Type B pancreatic cell (in vitro differentiated cells): ENCODE measurements around the gene RERE. TPM values are rescaled to one million over a fixed set of nuclear protein-coding genes. Genes with fewer than 3 reads are reported as not detected.

Experiments used
- DNase-seq: peaks from one replicate; pipeline ENCODE4 v3.0.0; 2021; ENCODE audit warnings: mixed read lengths; ENCODE audit not compliant: unreplicated experiment; ENCODE audit errors: extremely low spot score
- H3K27ac Mint-ChIP-seq: 2 replicates; pipeline ENCODE4 v1.8.0; 2021; ENCODE audit warnings: mild to moderate bottlenecking, mixed read lengths
- H3K27me3 Mint-ChIP-seq: 2 replicates; pipeline ENCODE4 v1.8.0; 2021; ENCODE audit warnings: mixed read lengths
- H3K36me3 Mint-ChIP-seq: 2 replicates; pipeline ENCODE4 v1.8.0; 2021; ENCODE audit warnings: mixed read lengths
- H3K4me1 Mint-ChIP-seq: one replicate; pipeline ENCODE4 v1.8.0; 2021; ENCODE audit warnings: mixed read lengths; ENCODE audit not compliant: unreplicated experiment
- H3K4me3 Mint-ChIP-seq: 2 replicates; pipeline ENCODE4 v1.8.0; 2021; ENCODE audit warnings: mild to moderate bottlenecking, mixed read lengths
- H3K9me3 Mint-ChIP-seq: 2 replicates; pipeline ENCODE4 v1.8.0; 2021; ENCODE audit warnings: mixed read lengths
- total RNA-seq: library from RNA; stranded (reverse); gene quantifications from 2 replicates; pipeline ENCODE4 v1.2.1, GENCODE V29; 2021; ENCODE audit warnings: low replicate concordance
- TF ChIP-seq, protein P1 (sequence below): fragments of 200-600 bp; sonication (generic); conservative IDR thresholded peaks from 2 replicates; pipeline ENCODE4 v1.5.0; 2021; ENCODE audit warnings: antibody characterized with exemption, mild to moderate bottlenecking

Gene RERE
- total RNA-seq, 1 donor from 2014 or later: 141 TPM

GRCh38 chr1:8718850-8719361 lies 98.5 kb downstream of the RERE start:
- TF ChIP-seq, protein P1, sequence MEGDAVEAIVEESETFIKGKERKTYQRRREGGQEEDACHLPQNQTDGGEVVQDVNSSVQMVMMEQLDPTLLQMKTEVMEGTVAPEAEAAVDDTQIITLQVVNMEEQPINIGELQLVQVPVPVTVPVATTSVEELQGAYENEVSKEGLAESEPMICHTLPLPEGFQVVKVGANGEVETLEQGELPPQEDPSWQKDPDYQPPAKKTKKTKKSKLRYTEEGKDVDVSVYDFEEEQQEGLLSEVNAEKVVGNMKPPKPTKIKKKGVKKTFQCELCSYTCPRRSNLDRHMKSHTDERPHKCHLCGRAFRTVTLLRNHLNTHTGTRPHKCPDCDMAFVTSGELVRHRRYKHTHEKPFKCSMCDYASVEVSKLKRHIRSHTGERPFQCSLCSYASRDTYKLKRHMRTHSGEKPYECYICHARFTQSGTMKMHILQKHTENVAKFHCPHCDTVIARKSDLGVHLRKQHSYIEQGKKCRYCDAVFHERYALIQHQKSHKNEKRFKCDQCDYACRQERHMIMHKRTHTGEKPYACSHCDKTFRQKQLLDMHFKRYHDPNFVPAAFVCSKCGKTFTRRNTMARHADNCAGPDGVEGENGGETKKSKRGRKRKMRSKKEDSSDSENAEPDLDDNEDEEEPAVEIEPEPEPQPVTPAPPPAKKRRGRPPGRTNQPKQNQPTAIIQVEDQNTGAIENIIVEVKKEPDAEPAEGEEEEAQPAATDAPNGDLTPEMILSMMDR: peak; percentile 33
- H3K9me3 Mint-ChIP-seq: no peaks in the 10 kb centered on the region
- no peaks in the 10 kb centered on the region for H3K27me3 Mint-ChIP-seq
- no peak for DNase-seq
- peaks cover 12% of the 10 kb centered on the region for H3K36me3 Mint-ChIP-seq
- no peak overlapping the region for H3K27ac Mint-ChIP-seq
- peaks cover 50% of the 10 kb centered on the region for H3K4me1 Mint-ChIP-seq
- H3K4me3 Mint-ChIP-seq: no peak overlapping the region

DNA sequence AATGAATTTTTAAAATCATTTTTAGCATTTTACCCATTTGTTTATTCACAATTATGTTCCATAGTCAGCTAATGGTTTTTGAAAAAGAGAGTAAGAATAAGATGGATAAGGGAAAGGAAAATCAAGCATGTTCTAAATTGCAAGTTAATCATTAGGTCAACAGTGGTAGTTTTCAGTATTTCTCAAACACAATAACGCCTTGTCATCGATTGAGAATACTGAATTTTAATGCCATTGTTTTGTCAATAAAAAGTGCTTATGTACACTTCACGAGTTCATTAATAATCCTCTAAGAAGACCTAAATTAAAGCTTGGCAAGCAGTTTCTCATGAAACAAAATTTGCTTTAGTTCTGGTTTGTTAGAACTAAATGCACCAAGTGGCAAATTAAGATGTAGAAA lies 100.3 kb downstream of the RERE start:
- Mint-ChIP-seq H3K4me3 (no peak overlapping the region), H3K4me1 (peaks cover 47% of the 10 kb centered on the region), H3K27ac (no peak overlapping the region), H3K27me3 (no peaks in the 10 kb centered on the region), H3K36me3 (peaks cover 12% of the 10 kb centered on the region), H3K9me3 (no peaks in the 10 kb centered on the region)
- TF ChIP-seq, protein P1: no peak
- no peak for DNase-seq

DNA sequence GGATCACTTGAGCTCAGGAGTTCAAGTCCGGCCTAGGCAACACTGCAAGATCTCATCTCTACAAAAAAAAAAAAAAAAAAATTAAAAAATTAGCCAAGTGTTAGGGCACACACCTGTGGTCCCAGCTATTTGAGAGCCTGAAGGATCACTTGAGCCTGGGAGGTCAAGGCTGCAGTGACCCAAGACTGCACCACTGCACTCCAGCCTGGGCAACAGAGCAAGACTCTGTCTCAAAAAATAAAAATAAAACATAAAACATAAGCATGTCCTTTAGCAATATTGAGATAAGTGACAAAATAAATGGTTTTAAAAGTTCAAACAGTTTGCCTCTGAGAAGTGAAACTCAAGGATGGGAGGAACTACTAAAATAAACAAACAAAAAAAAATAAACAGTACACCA lies 101.2 kb downstream of the RERE start:
- Mint-ChIP-seq H3K9me3 (no peaks in the 10 kb centered on the region), H3K27ac (no peak overlapping the region), H3K4me3 (no peak overlapping the region), H3K4me1 (peaks cover 47% of the 10 kb centered on the region), H3K27me3 (no peaks in the 10 kb centered on the region), H3K36me3 (peaks cover 9% of the 10 kb centered on the region)
- TF ChIP-seq, protein P1: no peak
- no peak for DNase-seq

- H3K36me3 Mint-ChIP-seq: peaks cover 5% of the 10 kb centered on the region
- no peaks in the 10 kb centered on the region for H3K27me3 Mint-ChIP-seq
- TF ChIP-seq, protein P1: no peak
- no peak overlapping the region for H3K4me3 Mint-ChIP-seq
- DNase-seq: no peak
- no peaks in the 10 kb centered on the region for H3K9me3 Mint-ChIP-seq
- H3K4me1 Mint-ChIP-seq: peaks cover 55% of the 10 kb centered on the region
- H3K27ac Mint-ChIP-seq: no peak overlapping the region
Measured at GRCh38 chr1:8714173-8714572, 103.3 kb downstream of the RERE start.

DNA sequence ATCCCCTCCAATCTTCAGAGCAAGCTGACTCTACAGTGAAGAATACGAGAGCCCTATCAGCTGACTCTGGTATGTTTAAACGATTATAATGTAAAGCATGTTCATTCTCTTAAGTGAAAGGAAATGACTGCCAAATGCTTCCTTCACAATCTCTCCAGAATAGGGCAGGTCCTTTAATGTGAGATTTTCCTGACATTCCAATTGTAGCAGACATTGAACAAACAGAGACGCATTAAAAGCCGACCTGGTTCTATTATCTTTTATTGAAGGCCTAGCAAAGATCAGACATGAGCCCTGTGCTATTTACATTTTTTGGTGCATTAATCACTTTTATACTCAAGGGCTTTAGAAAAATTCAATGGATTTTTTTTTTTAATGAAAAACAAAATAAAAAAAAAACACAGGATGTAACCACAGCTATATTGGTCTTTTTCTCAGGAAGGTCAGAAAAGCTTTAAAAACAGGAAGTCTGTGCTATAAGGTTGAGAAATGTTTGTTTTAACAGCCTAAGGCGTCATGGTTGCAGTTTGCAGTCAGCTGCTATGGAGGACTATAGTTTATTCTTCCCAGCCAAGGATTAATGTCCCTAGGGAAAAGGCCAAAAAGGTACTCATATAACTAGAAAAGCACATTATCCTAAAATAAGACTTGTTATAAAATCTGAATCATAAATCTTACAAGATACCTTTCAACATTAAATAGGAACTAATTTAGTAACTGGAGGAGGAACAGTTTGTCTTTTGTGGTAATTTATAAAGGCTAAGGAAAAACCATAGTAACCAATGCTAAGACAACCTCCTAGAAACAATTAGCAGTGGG lies 104.8 kb downstream of the RERE start:
- H3K36me3 Mint-ChIP-seq: peaks cover 5% of the 10 kb centered on the region
- no peaks in the 10 kb centered on the region for H3K27me3 Mint-ChIP-seq
- TF ChIP-seq, protein P1: no peak
- H3K4me3 Mint-ChIP-seq: peak overlapping the region; percentile 40
- peaks cover 44% of the 10 kb centered on the region for H3K4me1 Mint-ChIP-seq
- DNase-seq: no peak
- no peaks in the 10 kb centered on the region for H3K9me3 Mint-ChIP-seq
- peak overlapping the region; percentile 64 for H3K27ac Mint-ChIP-seq
